HG03565 (cell line): Measurements from ENCODE around the gene POLR3K.

Source experiments
- ATAC-seq: cut with Tn5 transposase; IDR thresholded peaks from one replicate; pipeline ENCODE4 v1.9.1; 2021; ENCODE audit warnings: mild to moderate bottlenecking, moderate library complexity; ENCODE audit not compliant: unreplicated experiment

Gene POLR3K

DNA sequence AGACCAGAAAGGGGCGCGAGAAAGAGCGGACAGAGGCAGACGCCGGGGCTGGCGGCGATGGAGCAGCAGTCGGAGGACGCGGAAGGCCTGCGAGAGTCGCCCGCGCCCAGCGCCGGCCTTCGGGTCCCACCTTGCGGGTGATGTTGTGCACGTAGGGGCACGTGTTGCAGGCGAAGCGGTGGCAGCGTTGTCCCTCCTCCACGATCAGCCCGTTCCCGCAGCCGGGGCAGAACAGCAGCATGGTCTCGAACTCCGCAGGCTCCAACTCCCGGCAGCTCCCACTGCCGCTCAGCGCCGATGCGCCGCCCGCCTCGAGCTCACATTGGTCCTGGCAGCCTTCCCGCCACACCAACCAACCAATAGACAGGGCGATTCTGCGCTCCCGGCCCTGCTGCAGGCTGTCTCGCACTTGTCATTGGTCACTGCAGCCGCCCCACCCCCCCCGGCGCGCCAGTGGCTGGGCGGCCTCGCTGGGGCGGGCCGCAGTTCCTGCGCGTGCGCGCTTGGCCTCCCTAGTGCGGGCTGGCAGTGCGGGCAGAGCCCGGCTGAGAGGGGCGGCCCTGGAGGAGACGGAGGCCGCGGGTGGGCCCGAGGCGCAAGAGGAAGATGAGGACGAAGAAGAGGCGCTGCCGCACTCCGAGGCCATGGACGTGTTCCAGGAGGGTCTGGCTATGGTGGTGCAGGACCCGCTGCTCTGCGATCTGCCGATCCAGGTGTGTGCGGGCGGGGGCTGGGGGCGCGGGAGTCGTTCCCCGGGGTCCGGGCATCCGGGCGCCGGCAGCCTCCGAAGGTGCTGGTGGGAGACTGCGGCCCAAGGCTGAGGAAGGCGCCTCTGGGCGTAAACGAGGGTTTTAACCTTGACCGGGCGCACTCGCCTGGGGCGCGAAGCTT lies at the start of gene POLR3K, which contains the start of gene SNRNP25:
POLR3K (minus strand) TSS at position 263 of the 891 bp plus-strand sequence; CDS start at position 241, 22 bp downstream.
SNRNP25 (plus strand) TSS at position 483 of the 891 bp plus-strand sequence; CDS start at position 672, 189 bp downstream.
- ATAC-seq: peak; percentile 94

DNA sequence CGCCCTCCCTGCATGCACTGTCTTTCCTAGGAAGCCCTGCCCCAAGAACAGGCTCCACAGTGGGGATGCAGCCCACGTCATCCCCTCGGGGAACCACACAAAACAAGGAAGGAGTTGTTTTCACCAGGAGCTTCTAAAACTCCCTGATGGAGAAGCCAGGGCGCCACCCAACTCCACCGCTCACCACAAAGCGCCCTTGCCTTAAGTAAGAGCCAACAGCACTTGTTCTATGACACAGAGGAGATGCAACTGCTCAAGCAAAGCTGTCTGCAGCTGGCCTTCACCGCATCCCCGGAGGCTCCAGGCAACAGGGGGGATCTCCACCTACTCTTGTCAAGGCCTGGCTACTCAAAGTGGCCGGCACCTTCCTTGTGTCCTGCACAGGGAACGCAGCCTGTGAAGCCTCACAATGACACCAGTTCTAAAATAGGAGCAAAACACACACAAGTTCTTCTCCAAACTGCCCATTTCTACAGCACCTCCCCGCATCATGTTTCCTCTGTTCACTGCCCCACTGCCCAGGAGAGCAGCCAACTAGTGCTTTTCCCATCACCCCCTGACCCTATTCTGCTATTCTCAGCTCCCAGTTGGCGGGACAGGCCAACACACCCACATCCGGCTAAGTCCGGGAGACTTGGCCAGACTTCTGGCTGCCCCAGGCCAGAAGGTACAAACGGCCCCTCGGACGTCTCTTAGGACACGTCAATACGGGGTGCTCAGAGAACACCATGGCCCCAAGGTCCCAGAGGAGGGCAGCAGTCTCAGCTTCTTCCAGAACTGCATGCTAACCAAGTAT lies 48.9 kb upstream of the POLR3K start:
- no peak for ATAC-seq

DNA sequence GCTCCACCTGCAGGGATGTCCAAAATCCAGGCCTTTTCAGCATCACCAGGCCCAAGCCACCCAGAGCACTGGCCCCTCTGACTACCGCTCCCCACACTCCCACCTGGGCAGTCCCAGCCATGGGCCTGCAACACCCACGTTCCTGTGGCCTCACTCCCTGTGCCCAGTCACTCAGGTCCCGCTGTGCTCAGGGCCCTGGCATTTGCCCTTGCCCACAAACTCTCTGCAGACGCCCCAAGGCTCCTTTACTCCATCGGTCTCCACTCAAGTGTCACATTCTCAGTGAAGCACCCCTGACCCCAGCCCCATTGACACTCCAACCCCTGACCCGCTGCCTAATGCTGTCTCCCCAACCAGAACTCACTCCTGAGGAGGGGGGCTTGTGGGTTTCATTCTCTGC lies 48.2 kb upstream of the POLR3K start:
- no peak for ATAC-seq

DNA sequence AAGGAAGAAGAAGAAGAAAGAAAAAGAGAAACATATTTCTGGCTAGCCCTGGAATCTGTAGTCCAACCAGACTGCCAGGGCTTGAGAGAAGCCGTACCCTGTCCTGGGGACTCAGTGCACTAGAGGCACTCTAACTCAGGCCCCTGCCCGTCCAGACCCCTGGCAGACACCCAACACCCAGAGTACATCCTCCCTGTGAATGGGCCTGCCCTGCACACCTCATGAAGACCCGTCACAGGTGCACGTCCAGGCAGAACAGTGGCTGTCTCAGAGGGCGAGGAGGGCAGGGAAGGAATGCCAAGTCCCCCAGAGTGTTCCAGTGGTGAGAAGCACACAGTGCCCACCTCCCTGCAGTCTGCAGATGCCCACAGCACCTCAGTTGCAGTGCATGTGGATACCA lies 47.6 kb upstream of the POLR3K start:
- no peak for ATAC-seq

DNA sequence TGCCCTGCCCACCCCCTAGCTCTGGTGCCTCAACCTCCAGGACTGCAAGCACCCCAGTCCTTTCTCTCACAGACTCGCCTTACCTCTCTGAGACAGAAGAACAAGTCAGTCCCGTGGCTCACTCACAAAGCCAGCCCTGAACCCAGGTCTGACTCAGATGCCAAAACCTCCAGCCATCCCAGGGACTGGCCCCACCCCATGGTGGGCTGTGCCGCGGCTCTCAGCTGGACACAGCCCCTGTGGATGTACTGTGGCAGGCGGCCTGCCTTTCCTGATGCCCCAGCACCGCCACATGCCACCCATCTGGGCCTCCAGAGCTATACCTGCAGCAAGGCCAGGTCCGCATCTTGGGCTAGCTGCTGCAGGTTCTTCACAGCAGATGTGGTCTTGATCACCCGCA lies 44.4 kb upstream of the POLR3K start:
- ATAC-seq: no peak

DNA sequence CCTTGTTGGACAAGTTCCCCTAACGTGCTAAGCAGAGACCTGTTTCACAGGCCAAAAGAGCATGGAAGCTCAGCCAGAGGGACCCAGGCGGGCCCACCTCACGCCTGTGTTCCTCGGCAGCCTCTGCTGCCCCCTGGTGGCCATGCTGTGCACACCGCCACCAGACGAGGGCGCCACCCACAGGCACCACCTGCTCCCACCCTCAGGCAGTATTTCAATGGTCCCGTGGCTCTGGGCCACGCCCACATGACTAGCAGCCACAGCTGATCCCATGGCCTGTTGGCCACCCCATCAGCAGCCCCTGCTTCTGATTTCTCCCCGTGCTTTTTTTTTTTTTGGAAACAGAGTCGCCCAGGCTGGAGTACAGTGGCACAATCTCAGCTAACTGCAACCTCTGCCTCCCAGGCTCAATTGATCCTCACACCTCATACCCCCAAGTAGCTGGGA lies 43.5 kb upstream of the POLR3K start:
- peak; percentile 81 for ATAC-seq

DNA sequence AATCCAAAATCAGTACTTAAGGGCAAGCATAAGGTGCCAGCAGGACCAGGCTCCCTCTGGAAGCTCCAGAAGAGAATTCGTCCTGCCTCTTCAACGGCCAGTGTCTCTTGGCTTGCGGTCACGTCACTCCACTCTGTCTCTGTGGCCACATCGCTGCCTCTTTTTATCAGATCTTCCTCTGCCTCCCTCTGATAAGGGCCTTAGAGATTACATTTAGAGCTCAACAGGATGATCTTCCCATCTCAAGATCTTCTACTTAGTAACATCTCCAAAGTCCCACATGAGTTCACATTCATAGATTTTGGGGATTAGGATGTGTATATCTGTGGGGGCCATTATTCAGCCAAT lies 41.5 kb upstream of the POLR3K start:
- no peak for ATAC-seq

DNA sequence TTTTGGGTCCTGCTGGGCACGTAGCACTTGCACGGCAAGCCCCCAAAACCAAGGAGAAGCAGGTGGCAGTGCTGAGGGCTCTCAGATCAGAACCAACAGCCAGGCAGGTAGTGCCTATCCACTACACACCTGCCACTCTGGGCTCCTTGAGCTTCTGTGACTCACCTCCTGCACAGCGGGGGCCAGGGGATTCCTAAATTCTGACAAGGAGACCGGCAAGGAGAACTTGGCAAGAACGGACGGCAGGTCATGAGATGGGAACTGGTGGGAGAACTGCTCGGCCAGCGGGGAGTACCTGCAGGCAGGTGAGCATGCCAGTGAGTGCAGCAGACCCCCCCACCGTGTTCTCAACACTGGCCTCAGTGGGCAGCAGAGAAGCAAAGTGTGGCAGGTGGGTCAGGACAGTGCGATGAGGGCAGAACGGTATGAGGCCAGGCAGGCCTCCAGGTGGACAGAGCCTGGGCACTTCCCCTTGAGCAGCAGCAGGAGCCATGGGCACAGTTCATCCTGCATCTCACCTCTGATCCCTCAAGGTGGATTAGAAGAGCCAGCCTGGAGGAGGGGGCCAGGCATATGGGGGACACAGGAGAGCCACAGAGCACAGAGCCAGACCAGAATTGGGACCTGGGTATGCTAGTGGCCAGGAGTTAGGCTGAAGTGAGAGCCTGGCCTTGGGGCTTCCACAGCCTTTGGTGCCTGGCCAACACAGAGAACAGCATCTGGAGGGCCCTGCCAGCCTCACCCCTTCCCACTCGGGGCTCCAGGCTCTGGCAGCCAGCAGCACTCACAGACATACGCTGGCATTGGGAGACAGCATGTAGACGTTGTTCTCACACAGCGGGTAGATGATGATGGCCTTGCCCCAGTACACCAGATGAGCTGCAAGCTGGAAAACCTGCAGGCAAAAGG lies 39.3 kb upstream of the POLR3K start:
- no peak for ATAC-seq

DNA sequence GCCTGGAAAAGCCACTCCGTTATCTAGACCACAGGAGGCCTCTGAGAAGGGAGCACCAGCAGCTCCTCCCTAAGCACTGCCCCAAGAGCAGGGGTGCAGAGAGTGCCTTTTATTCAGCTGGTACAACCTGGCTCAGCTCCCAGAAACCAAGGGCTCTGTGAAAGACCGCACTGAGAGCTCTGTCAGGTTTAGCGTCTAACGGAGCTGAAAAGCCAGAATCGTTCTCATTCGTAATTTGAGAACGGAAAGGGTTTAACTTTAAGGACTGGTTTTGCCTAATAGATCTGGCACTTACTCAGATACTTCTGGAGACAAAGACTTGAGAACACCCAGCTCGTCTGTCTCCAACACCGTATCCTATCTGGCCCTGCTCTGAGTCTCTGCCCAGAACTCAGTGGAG lies 38.1 kb upstream of the POLR3K start:
- ATAC-seq: no peak

DNA sequence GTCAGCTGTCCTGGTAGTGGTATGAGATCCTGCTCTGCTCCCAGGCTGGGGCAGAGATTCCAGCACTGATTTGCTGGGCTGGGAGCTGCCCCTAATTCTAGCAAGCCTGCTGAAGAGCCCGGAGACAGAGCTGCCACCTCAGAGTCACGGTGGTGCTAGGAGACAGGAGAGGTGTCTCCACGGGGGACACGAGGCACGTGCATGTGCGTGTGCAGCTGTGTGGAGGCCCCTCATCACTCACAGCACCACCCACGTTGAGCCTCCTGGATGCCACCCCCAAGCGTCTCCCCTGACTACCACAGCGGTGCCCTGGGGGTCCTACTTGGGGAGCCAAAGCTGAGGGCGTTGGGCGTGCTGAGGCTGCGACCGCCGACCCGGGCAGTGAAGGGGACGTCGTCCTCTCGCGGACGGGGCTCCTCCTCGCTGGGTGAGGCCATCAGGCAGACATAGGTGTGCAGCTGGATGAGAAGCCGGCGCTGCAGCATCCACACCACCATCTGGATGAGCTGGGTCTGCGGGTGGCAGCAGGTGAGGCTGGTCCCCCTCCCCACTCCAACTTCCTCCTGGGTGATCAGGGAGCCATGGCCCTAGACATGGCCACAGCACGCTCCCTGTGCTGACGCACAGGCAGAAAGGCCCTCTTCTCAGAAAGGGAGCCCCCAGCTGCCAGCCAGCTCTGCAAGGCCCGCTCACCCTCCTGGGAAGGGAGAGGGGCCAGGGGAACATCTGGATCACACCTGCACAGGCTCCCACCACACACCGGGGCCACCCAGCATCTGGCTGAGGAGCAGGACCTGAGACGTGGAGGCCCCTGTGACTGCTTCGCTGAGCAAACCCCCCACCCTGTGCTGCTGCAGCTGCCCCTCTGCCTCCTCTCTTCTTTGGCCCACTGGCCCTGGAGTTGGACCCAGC lies 36.2 kb upstream of the POLR3K start:
- no peak for ATAC-seq

DNA sequence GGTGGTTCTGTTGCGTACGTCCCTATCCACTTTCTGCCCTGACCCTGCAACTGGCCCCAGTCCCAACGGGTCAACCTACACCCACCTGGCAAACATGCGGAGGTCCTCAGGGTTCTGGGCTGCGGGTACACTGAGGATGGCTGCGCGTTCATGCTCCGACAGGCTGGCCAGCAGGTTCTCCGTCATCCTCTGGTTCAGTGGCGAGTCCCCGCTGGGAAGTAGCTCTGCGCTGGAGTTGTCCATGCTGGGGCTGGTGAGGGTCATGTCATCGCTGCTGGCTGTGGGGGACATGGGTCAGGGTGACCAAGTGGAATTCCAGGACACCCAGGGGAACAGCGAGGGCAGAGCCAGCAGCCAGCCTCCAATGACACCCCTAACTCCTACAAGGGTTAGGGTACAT lies 35.2 kb upstream of the POLR3K start:
- no peak for ATAC-seq

DNA sequence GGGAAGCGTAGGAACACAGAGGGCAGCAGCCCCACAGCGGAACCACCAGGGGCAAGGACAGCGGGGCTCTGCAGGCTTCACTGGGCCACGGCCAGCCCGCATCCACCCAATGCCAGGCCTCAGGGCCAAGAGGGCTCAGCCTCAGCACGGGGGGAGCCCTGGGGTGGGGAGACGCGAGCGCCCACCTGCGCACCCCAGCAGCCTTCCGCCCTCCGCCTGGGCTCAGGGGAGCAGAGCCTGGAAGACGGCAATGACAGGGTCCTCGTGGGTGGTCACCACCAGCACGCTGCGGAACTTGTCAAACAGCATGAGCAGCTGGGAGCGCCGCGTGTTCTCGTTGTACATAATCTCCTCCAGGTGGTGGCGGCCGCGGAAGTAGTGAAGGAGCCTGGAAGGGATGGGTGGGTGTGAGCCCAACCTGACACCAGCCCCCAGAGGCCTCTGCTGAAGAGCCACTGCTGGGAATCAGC lies 33.1 kb upstream of the POLR3K start:
- no peak for ATAC-seq

DNA sequence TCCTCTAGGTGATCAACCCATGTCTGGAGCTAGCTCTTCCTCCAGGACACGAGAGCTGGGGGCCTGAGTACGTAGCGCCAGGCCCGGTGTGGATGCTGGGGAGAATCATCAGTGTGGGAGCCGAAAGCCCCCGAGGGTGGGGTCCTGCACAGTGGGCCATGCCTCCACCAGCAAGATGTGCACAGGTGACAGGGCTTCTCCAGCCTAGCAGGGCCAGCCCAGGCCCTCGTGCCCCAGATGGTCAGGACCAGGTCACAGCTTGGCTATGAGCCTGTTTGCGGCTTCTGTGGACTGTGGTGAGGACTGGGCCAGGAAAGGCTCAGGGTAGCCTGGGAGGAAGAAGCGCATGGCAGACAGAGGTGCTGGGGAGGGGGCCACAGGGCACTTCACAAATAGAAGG lies 32.5 kb upstream of the POLR3K start:
- no peak for ATAC-seq

DNA sequence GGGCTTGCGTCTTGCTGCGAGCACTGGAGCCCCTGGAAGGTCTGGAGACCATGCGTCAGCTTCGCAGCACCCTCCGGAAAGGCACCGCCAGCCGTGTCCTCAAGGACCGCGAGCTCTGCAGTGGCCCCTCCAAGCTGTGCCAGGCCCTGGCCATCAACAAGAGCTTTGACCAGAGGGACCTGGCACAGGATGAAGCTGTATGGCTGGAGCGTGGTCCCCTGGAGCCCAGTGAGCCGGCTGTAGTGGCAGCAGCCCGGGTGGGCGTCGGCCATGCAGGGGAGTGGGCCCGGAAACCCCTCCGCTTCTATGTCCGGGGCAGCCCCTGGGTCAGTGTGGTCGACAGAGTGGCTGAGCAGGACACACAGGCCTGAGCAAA lies 32.0 kb upstream of the POLR3K start:
- no peak for ATAC-seq

DNA sequence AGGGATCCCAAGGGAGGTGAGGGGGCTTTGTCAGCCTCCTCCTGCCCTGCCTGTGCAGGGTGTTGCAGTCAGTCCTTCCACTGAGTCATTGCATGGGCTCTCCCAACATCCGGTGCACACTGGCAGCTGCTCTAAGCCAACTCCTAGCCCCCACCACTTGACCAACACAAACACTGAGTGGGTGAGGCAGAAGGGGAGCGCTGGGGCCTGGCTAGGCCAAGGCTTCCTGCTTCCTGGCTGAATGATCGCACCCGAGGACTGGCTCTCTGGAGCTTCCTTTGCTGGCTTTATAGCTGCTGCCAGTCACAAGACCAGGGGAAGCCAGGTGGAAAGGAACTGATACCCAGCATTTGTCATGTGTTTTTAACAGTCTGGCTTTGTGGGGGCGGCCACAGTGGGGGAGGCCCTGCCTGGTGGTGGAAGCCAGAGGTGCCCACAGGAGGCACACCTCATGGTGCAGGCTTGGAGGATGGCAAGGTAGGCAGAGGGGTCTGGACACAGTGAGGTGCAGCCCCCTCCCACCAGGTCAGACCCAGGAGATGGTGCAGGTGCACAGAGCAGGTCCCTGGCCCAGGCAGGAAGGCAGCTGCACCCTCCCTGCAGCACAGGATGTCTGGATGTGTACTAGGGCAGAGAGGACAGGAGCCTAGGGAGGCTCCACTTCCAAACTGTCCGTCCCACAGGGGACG lies 31.5 kb upstream of the POLR3K start:
- ATAC-seq: peak; percentile 52

DNA sequence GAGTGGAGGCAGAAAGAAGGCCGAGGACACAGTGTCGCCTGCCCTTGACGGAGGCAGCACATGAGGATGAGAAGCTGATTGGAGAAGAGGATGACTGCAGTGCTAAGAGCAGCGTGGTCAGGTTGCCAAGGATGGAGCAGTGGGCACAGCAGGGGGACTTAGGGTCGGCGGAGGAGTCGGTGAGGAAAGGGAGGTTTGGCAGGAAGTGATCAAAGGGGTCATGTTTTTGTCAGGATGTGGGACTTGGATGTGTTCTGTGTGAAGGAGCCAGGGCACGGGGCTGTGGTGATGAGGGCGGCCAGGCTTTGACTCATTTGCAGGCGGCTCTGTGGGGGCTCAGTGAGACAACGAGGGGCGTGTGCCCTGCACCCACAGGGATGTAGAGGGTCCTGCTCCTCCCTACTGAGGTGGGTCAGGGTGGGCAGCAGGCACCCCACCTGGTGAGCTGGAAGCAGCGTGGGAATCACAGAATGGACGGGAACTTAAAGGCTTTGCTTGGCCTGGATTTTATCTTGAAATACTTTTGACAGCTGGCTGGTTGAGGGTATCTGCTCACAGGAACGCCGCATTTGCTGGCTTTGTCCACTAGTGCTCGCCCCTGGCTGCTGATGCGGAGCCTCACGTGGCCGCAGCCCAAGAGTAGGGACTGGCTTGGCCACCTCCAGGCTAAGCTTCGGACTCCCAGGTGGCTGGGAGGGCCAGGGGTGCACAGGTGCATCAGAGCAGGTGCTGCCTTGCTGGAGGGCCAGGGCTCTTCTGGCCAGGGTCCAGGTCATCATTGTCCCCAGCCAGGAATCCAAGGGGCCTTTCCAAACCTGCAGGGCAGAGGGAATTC lies 30.6 kb upstream of the POLR3K start:
- ATAC-seq: no peak

DNA sequence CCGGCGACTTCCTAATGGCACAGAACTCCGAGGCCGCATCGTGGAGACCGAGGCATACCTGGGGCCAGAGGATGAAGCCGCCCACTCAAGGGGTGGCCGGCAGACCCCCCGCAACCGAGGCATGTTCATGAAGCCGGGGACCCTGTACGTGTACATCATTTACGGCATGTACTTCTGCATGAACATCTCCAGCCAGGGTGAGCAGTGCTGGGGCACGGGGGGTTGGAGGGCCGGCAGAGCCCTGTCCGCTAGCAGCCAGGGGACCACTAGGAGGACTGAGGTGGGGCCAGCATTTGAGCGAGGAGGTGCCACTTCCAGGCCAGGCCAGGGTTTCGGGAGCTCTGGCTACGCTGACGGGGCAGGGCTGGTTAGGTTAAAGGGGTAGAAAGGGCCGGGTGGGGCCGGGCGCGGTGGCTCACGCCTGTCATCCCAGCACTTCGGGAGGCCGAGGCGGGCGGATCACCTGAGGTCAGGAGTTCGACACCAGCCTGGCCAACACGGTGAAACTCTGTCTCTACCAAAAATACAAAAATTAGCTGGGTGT lies 29.7 kb upstream of the POLR3K start:
- ATAC-seq: no peak
